Caco-2 (cell line): Measurements from ENCODE around the gene HOXB9. TPM values are rescaled to one million over a fixed set of nuclear protein-coding genes. Genes with fewer than 3 reads are reported as not detected.
A peak's percentile ranks its signal among the peaks of the same experiment; 100 is the strongest.

Experiments used
- BruUV-seq: library from RNA; stranded (reverse); fragments of 400-500 nt; replicated peaks from 2 replicates; lab custom pipeline; 2021; lab: Mats Ljungman, UMichigan
- CTCF ChIA-PET: fragments of 300-600 bp; sonication (Branson Sonifier 250); formaldehyde crosslinking; loops from one replicate; lab custom pipeline; 2022; ENCODE audit warnings: antibody characterized with exemption; lab: Charles Lee
- POLR2A ChIA-PET: fragments of 300-600 bp; sonication (Branson Sonifier 250); formaldehyde crosslinking; loops from one replicate; lab custom pipeline; 2022; ENCODE audit warnings: antibody characterized with exemption; lab: Charles Lee
- DNase-seq, 2 experiments: peaks; one replicate each; pipeline versions ENCODE4 v3.0.0 to v3.0.0-alpha.2; 2020 to 2022
- H3K27me3 ChIP-seq: replicated peaks from 2 replicates; pipeline ENCODE4 v1.6.0; 2011; ENCODE audit warnings: low read length; ENCODE audit not compliant: control insufficient read depth, insufficient read depth
- H3K36me3 ChIP-seq: 2 replicates; pipeline ENCODE4 v1.5.1; 2011; ENCODE audit warnings: low read length; ENCODE audit not compliant: control insufficient read depth, insufficient read depth
- H3K4me1 ChIP-seq: fragments of 250-450 bp; sonication (Bioruptor Pico); 2 replicates; pipeline ENCODE4 v1.5.1; 2020; ENCODE audit warnings: mild to moderate bottlenecking
- H3K4me3 ChIP-seq: 2 replicates; pipeline ENCODE4 v1.5.1; 2011; ENCODE audit warnings: low read depth, mild to moderate bottlenecking, control low read depth, low read length
- H3K9me3 ChIP-seq: fragments of 250-450 bp; sonication (Bioruptor Pico); 2 replicates; pipeline ENCODE4 v1.5.1; 2020; ENCODE audit warnings: mild to moderate bottlenecking, moderate library complexity
- H3K27ac Mint-ChIP-seq: one replicate; pipeline ENCODE4 v1.8.0; 2022; ENCODE audit warnings: mixed read lengths; ENCODE audit not compliant: unreplicated experiment
- H3K27me3 Mint-ChIP-seq: one replicate; pipeline ENCODE4 v1.8.0; 2022; ENCODE audit warnings: mixed read lengths; ENCODE audit not compliant: insufficient read depth, unreplicated experiment
- H3K36me3 Mint-ChIP-seq: one replicate; pipeline ENCODE4 v1.8.0; 2022; ENCODE audit warnings: mild to moderate bottlenecking, mixed read lengths; ENCODE audit not compliant: insufficient read depth, unreplicated experiment
- H3K4me1 Mint-ChIP-seq: one replicate; pipeline ENCODE4 v1.8.0; 2022; ENCODE audit warnings: low read depth, mixed read lengths; ENCODE audit not compliant: unreplicated experiment
- H3K4me3 Mint-ChIP-seq: one replicate; pipeline ENCODE4 v1.8.0; 2022; ENCODE audit warnings: mild to moderate bottlenecking, moderate library complexity, mixed read lengths; ENCODE audit not compliant: unreplicated experiment
- H3K9me3 Mint-ChIP-seq: one replicate; pipeline ENCODE4 v1.8.0; 2022; ENCODE audit warnings: mixed read lengths; ENCODE audit not compliant: unreplicated experiment
- intact Hi-C: fragments of 100-400 bp; cut with micrococcal nuclease; formaldehyde crosslinking; loops from one replicate; pipeline ENCODE4 v1.10.0; 2022; ENCODE audit not compliant: unreplicated experiment
- total RNA-seq: library from RNA; stranded (reverse); gene quantifications from 2 replicates; pipeline ENCODE4 v1.2.3, GENCODE V29; 2022
- TF ChIP-seq, protein P1 (sequence below), 2 experiments: fragments of 200-600 bp in 1 of 2; IDR thresholded peaks; 1 replicate in 1 of 2; 2 replicates in 1 of 2; pipeline versions ENCODE4 v1.5.1 to v1.8.0; 2011 to 2022; ENCODE audit warnings: antibody characterized with exemption in 1 of 2, control low read depth in 1 of 2, inconsistent platforms in 1 of 2, low read depth in 1 of 2, low read length in 1 of 2, mild to moderate bottlenecking in 1 of 2, moderate library complexity in 1 of 2; ENCODE audit not compliant: insufficient read depth in 1 of 2, severe bottlenecking in 1 of 2, unreplicated experiment in 1 of 2

The HOXB9 gene
- total RNA-seq, 1 experiment from 2014 or later = 4.5 TPM

DNA sequence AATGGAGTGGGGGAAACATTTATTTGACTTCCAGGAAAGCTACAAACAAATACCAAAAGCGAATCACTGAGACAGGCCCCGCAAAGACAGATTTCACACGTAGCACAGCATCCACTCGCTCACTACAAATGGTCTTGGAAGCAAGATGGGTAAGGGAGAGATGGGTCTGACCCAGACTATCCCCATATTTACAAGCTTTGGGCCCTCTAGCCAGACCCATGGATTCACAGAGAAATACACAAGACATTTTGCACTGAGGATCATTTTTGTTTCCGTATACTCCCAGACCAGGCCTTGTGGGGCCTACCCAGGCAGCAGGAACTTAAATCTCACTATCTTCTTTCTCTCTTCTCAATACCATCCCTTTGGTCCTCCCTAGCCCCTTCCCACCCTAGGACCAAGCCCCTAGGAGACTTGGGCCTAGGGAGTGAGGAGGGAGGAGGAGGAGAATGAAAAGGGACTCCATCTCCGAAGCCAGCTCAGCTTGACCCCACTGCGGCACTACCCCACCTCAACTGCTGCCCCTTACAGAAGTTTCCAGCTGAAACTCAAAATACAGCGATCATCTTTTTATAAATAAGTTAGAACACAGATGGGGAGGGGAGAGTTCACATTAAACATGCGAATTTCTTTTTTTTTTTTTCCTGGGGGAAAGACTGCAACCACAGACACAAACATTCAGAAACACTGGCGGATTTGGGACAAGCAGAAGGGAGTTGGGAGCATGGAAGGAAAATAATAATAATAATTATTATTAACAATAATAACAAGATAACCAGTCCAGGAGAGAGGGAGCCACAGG is 34.7 kb downstream of the HOXB9 start:
- ChIA-PET CTCF (no interaction called here), POLR2A (no interaction called here)
- peaks cover 11% of the 10 kb centered on the region for H3K4me1 ChIP-seq

DNA sequence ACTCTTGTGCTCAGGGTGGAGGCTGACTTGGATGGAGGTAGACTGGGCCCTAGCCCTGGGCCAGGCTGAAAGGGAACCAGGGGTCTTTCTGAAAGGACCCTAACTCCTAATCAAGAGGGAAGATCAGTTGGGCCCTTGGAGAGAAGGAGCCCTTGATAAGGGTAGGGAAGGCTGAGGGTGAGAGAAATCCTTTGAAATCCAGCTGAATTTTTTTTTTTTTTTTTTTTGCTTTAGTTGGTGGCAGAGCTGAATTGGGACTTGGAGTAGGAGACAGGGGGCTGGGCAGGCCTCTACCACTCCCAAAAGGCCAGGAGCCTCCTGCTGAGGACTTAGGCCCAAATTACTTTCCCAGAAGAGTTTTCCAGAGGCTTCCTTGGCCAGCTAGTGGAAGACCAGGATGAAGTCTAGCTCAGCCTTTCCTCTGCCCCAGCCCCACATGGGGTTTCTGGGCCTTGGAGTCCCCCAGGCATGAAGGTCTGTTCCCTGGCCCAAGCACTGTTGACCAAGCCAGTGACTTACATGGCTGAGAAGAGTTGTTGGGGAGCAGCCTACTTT is 35.5 kb downstream of the HOXB9 start:
- TF ChIP-seq, protein P1, sequence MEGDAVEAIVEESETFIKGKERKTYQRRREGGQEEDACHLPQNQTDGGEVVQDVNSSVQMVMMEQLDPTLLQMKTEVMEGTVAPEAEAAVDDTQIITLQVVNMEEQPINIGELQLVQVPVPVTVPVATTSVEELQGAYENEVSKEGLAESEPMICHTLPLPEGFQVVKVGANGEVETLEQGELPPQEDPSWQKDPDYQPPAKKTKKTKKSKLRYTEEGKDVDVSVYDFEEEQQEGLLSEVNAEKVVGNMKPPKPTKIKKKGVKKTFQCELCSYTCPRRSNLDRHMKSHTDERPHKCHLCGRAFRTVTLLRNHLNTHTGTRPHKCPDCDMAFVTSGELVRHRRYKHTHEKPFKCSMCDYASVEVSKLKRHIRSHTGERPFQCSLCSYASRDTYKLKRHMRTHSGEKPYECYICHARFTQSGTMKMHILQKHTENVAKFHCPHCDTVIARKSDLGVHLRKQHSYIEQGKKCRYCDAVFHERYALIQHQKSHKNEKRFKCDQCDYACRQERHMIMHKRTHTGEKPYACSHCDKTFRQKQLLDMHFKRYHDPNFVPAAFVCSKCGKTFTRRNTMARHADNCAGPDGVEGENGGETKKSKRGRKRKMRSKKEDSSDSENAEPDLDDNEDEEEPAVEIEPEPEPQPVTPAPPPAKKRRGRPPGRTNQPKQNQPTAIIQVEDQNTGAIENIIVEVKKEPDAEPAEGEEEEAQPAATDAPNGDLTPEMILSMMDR (IDR thresholded peaks at IDR 0.05; ENCODE audit: insufficient read depth in 1 of 2, low read depth in 1 of 2, low read length in 1 of 2, severe bottlenecking in 1 of 2, unreplicated experiment in 1 of 2) = no peak
- Histone ChIP-seq H3K9me3 (no peaks in the 10 kb centered on the region), H3K4me1 (peaks cover 15% of the 10 kb centered on the region), H3K4me3 (no peak overlapping the region), H3K27me3 (peaks cover 12% of the 10 kb centered on the region), H3K36me3 (no peaks in the 10 kb centered on the region)
- Mint-ChIP-seq H3K27me3 (peaks cover 27% of the 10 kb centered on the region), H3K27ac (no peak overlapping the region), H3K9me3 (no peaks in the 10 kb centered on the region), H3K4me1 (peaks cover 5% of the 10 kb centered on the region), H3K36me3 (no peaks in the 10 kb centered on the region), H3K4me3 (peak overlapping the region; percentile 66)
- BruUV-seq = TSS peak; percentile 89
- ChIA-PET CTCF (interaction anchor here (0.6 kb wide), 2 partner anchors 11 to 1035 kb away, joined by 3 read pairs; no protein-coding TSS in a partner anchor), POLR2A (interaction anchor here (0.6 kb wide), 1 partner anchor 36 kb away, joined by 17 read pairs; the partner anchor contains the start of gene HOXB9)
- intact Hi-C loops = no loop called here
- no peak for DNase-seq

More for the DNA sequence above, 34.7 kb downstream of the HOXB9 start:
- H3K9me3 Mint-ChIP-seq = no peaks in the 10 kb centered on the region
- peaks cover 20% of the 10 kb centered on the region for H3K27me3 Mint-ChIP-seq
- Histone ChIP-seq H3K9me3 (no peaks in the 10 kb centered on the region), H3K4me3 (no peak overlapping the region), H3K27me3 (peaks cover 8% of the 10 kb centered on the region), H3K36me3 (no peaks in the 10 kb centered on the region)
- no peak for DNase-seq
- H3K36me3 Mint-ChIP-seq = no peaks in the 10 kb centered on the region
- H3K27ac Mint-ChIP-seq = no peak overlapping the region
- intact Hi-C loops = no loop called here
- no peaks in the 10 kb centered on the region for H3K4me1 Mint-ChIP-seq
- no peak overlapping the region for H3K4me3 Mint-ChIP-seq
- no TSS peak for BruUV-seq
- TF ChIP-seq, protein P1 (IDR thresholded peaks at IDR 0.05; ENCODE audit: insufficient read depth in 1 of 2, low read depth in 1 of 2, low read length in 1 of 2, severe bottlenecking in 1 of 2, unreplicated experiment in 1 of 2) = no peak

DNA sequence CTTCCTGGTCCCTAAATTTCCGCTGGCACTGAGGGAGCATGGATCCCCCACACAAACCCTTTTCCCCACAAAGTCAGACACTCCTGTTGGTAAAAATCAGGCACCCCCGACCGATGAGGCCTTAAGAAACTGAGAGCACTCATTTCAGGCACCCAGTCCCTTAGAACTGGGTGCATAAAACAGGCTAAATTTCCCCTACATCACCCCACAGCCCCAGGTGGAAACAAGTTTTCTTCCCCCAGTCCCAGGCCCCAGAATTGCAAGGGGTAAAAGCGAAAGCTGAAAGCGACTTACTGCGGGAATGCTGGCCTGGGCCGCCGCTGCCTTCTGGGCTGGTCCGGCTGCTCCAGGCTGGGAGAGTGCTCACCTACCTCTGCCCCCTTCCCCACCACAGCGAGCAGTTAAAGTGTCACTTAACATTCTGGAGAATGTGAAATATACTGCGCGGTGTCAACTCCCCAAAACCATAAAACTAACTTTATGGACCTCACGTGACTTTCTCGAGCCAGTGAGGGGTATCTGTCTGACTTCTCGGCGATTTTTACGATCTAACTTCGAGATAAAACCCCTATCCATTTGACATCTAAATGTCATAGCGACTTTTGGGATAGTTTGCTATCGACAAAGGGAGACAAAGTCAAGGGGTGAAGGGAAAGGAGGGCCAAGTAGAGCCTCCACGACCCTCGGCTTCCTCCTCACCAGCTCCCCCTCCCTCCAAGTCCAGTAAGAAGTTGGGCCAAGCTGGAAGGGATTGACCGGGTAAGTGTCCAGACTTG is 36.1 kb downstream of the HOXB9 start, which contains the start of gene HOXB3:
Gene HOXB3 (minus strand): TSS at position 411 of the 776 bp plus-strand sequence. CDS start 37,767 bp downstream, outside the sequence.
- H3K4me3 ChIP-seq = peak within 1 kb of the TSS; percentile 20
- peak within 1 kb of the TSS; percentile 66 for H3K4me3 Mint-ChIP-seq
- peaks cover 20% of the 10 kb centered on the region for H3K4me1 ChIP-seq
- peaks cover 10% of the 10 kb centered on the region for H3K4me1 Mint-ChIP-seq
- DNase-seq = peak; percentile 57 to 87
- H3K27ac Mint-ChIP-seq = no peak within 1 kb of the TSS
- BruUV-seq = no TSS peak
- ChIA-PET POLR2A (interaction anchor here (0.6 kb wide), 1 partner anchor 36 kb away, joined by 17 read pairs; the partner anchor contains the start of gene HOXB9), CTCF (interaction anchor here (0.6 to 1.5 kb wide), 5 partner anchors 10 to 1036 kb away, joined by 3 to 5 read pairs (median 3); no protein-coding TSS in a partner anchor)
- H3K36me3 ChIP-seq = no peaks in the 10 kb centered on the region
- no peaks in the 10 kb centered on the region for H3K9me3 Mint-ChIP-seq
- no peaks in the 10 kb centered on the region for H3K9me3 ChIP-seq
- H3K27me3 Mint-ChIP-seq = peaks cover 28% of the 10 kb centered on the region
- peaks cover 12% of the 10 kb centered on the region for H3K27me3 ChIP-seq
- intact Hi-C loops = no loop called here
- H3K36me3 Mint-ChIP-seq = no peaks in the 10 kb centered on the region
- TF ChIP-seq, protein P1 (IDR thresholded peaks at IDR 0.05; ENCODE audit: insufficient read depth in 1 of 2, low read depth in 1 of 2, low read length in 1 of 2, severe bottlenecking in 1 of 2, unreplicated experiment in 1 of 2) = no peak
